SK-N-MC (cell line): ENCODE results near the gene HELZ2.

Source experiments
- EZH2 ChIP-seq: fragments of 200-600 bp; sonication (generic); IDR thresholded peaks from one replicate; pipeline ENCODE4 v1.6.1; 2017; ENCODE audit warnings: antibody characterized with exemption
- FOXP2 ChIP-seq: optimal IDR thresholded peaks from 2 replicates; pipeline ENCODE3; 2011; ENCODE audit warnings: mild to moderate bottlenecking, moderate library complexity; ENCODE audit not compliant: insufficient read depth; ENCODE audit errors: extremely low read length, control extremely low read depth
- POLR2AphosphoS5 ChIP-seq: IDR thresholded peaks from 2 replicates; pipeline ENCODE4 v1.6.1; 2012; ENCODE audit warnings: mild to moderate bottlenecking, low read depth, low read length, borderline replicate concordance

GRCh38 chr20:63525971-63526370 is 48.1 kb downstream of the HELZ2 start:
- TF ChIP-seq EZH2, result no peak
- no peak for TF ChIP-seq POLR2AphosphoS5
- TF ChIP-seq FOXP2, result no peak
